MM.1S (cell line): ENCODE measurements around the gene MYD88.

Experiments used
- DNase-seq: peaks from one replicate; pipeline ENCODE4 v3.0.0-alpha.2; 2015
- H2AFZ ChIP-seq: fragments of 300-600 bp; sonication (generic); 2 replicates; pipeline ENCODE4 v1.6.0; 2016; ENCODE audit warnings: antibody characterized with exemption, low read length
- H3F3A ChIP-seq: fragments of 300-600 bp; sonication (generic); 2 replicates; pipeline ENCODE4 v1.6.1; 2016; ENCODE audit warnings: mild to moderate bottlenecking, antibody characterized with exemption, low read length, moderate library complexity, mixed read lengths; ENCODE audit not compliant: insufficient read depth
- H3K27ac ChIP-seq: fragments of 300-600 bp; sonication (generic); 2 replicates; pipeline ENCODE4 v1.5.1; 2016; ENCODE audit warnings: mild to moderate bottlenecking, low read length
- H3K27me3 ChIP-seq: fragments of 300-600 bp; sonication (generic); replicated peaks from 2 replicates; pipeline ENCODE4 v1.6.0; 2016; ENCODE audit warnings: low read length; ENCODE audit not compliant: insufficient read depth
- H3K36me3 ChIP-seq: fragments of 300-600 bp; sonication (generic); replicated peaks from 2 replicates; pipeline ENCODE4 v1.6.1; 2016; ENCODE audit warnings: mild to moderate bottlenecking, low read length, mixed read lengths; ENCODE audit not compliant: insufficient read depth
- H3K4me1 ChIP-seq: fragments of 300-600 bp; sonication (generic); 2 replicates; pipeline ENCODE4 v1.6.1; 2016; ENCODE audit warnings: low read length, mixed read lengths
- H3K4me2 ChIP-seq: fragments of 300-600 bp; sonication (generic); 2 replicates; pipeline ENCODE4 v1.6.0; 2016; ENCODE audit warnings: low read depth, low read length
- H3K4me3 ChIP-seq: fragments of 300-600 bp; sonication (generic); 2 replicates; pipeline ENCODE4 v1.5.1; 2016; ENCODE audit warnings: low read length, mixed read lengths
- H3K79me2 ChIP-seq: fragments of 300-600 bp; sonication (generic); 2 replicates; pipeline ENCODE4 v1.6.1; 2016; ENCODE audit warnings: mixed run types, low read length, mixed read lengths
- H3K9ac ChIP-seq: fragments of 300-600 bp; sonication (generic); 2 replicates; pipeline ENCODE4 v1.6.1; 2016; ENCODE audit warnings: low read length, mixed read lengths
- H3K9me2 ChIP-seq: fragments of 300-600 bp; sonication (generic); replicated peaks from 2 replicates; pipeline ENCODE4 v1.6.1; 2016; ENCODE audit warnings: mild to moderate bottlenecking, low read length, mixed read lengths; ENCODE audit not compliant: insufficient read depth
- H3K9me3 ChIP-seq: fragments of 300-600 bp; sonication (generic); replicated peaks from 2 replicates; pipeline ENCODE4 v1.6.1; 2016; ENCODE audit warnings: mild to moderate bottlenecking, low read length, mixed read lengths; ENCODE audit not compliant: insufficient read depth
- H4K20me1 ChIP-seq: fragments of 300-600 bp; sonication (generic); 2 replicates; pipeline ENCODE4 v1.6.1; 2016; ENCODE audit warnings: mild to moderate bottlenecking, low read length, moderate library complexity, mixed read lengths; ENCODE audit not compliant: insufficient read depth
- EZH2 ChIP-seq: fragments of 300-600 bp; sonication (generic); optimal IDR thresholded peaks from 2 replicates; pipeline ENCODE3; 2017; ENCODE audit warnings: low read depth, mild to moderate bottlenecking, antibody characterized with exemption, low read length, mixed read lengths
- EZH2phosphoT487 ChIP-seq: fragments of 300-600 bp; sonication (generic); IDR thresholded peaks from 2 replicates; pipeline ENCODE4 v1.6.1; 2018; ENCODE audit warnings: antibody characterized with exemption, low read length
- TF ChIP-seq, protein P1 (sequence below): fragments of 300-600 bp; sonication (generic); IDR thresholded peaks from 2 replicates; pipeline ENCODE4 v1.5.1; 2016; ENCODE audit warnings: antibody characterized with exemption, low read length, mixed read lengths

MYD88 gene

GRCh38 chr3:38118421-38119247, 19.8 kb upstream of the MYD88 start:
- no peak overlapping the region for H2AFZ ChIP-seq
- no peaks in the 10 kb centered on the region for H3K36me3 ChIP-seq
- H3K9me2 ChIP-seq, result no peaks in the 10 kb centered on the region
- H3K27me3 ChIP-seq, result no peaks in the 10 kb centered on the region
- H3K4me3 ChIP-seq, result no peak overlapping the region
- no peaks in the 10 kb centered on the region for H3K4me1 ChIP-seq
- no peak overlapping the region for H3K9ac ChIP-seq
- no peak overlapping the region for H3K27ac ChIP-seq
- TF ChIP-seq EZH2phosphoT487, result no peak
- no peak for TF ChIP-seq EZH2
- TF ChIP-seq, protein P1, sequence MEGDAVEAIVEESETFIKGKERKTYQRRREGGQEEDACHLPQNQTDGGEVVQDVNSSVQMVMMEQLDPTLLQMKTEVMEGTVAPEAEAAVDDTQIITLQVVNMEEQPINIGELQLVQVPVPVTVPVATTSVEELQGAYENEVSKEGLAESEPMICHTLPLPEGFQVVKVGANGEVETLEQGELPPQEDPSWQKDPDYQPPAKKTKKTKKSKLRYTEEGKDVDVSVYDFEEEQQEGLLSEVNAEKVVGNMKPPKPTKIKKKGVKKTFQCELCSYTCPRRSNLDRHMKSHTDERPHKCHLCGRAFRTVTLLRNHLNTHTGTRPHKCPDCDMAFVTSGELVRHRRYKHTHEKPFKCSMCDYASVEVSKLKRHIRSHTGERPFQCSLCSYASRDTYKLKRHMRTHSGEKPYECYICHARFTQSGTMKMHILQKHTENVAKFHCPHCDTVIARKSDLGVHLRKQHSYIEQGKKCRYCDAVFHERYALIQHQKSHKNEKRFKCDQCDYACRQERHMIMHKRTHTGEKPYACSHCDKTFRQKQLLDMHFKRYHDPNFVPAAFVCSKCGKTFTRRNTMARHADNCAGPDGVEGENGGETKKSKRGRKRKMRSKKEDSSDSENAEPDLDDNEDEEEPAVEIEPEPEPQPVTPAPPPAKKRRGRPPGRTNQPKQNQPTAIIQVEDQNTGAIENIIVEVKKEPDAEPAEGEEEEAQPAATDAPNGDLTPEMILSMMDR, result no peak
- no peaks in the 10 kb centered on the region for H3K79me2 ChIP-seq
- no peak overlapping the region for H3K4me2 ChIP-seq
- no peaks in the 10 kb centered on the region for H3K9me3 ChIP-seq
- H3F3A ChIP-seq, result no peaks in the 10 kb centered on the region
- no peak for DNase-seq
- H4K20me1 ChIP-seq, result no peaks in the 10 kb centered on the region

DNA sequence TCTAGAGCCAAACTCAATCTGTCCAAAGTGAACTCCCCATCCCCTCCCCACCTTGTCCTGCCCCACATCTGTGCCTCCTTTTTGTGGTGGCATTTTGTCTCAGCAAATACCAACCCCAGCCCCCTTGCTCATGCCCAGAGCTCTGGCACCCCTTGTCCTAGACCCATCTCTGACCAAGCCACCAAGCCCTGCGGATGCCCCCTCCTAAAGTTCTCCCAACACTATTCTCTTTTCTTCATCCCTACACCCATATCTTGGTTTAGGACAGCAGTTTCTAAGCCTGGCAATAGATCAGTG, 19.3 kb upstream of the MYD88 start:
- H3F3A ChIP-seq, result no peaks in the 10 kb centered on the region
- H3K27me3 ChIP-seq, result no peaks in the 10 kb centered on the region
- DNase-seq, result no peak
- H3K4me1 ChIP-seq, result no peaks in the 10 kb centered on the region
- H3K9me2 ChIP-seq, result no peaks in the 10 kb centered on the region
- H3K79me2 ChIP-seq, result no peaks in the 10 kb centered on the region
- H2AFZ ChIP-seq, result no peak overlapping the region
- no peak overlapping the region for H3K27ac ChIP-seq
- H3K4me3 ChIP-seq, result no peak overlapping the region
- H4K20me1 ChIP-seq, result no peaks in the 10 kb centered on the region
- H3K36me3 ChIP-seq, result no peaks in the 10 kb centered on the region
- no peak overlapping the region for H3K9ac ChIP-seq
- H3K4me2 ChIP-seq, result no peak overlapping the region
- TF ChIP-seq EZH2phosphoT487, result no peak
- TF ChIP-seq, protein P1, result no peak
- TF ChIP-seq EZH2, result no peak
- no peaks in the 10 kb centered on the region for H3K9me3 ChIP-seq

DNA sequence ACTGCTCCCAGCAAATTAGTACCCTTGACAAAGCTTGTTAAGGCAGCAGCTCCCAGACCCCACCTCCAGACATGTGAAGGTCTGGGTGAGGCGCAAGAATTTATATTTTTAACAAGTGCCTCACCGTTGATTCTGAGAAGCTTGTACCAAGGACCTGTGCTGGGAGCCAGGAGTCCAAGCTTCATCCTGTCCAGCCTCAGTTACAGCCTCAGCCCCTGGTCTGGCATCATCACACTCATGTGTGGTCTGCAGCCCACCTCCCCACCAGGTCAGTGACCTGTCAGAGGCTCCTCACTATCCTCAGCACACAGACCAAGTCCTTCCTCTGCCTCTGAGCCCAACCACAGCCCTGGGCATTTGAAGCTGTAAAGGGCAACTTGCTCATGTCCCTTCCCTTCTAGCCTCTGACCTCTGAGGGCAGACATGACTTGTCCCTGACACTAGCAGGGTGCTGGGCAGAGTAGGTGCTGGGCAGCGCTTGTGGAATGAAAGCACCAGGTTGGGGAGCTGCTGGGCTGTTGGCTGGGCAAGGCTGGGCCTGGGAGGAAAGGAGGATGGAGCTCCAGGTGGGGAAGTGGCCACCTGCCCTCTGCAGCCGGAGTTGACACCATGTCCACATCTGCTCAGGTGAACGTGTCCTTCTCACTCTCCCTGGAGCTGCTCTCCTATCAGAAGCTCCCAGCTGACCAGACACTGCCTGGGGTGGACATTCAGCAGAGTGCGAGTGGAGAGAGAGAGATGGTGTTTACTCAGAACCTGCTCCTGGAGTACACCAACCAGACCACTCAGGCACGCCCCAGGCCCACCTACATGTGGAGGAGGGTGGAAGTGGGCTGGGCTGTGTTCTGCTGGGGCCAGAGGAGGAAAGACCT, 18.4 kb upstream of the MYD88 start:
- DNase-seq, result no peak
- Histone ChIP-seq H3K9me2 (no peaks in the 10 kb centered on the region), H3K27me3 (no peaks in the 10 kb centered on the region), H3K79me2 (no peaks in the 10 kb centered on the region), H4K20me1 (no peaks in the 10 kb centered on the region), H3K4me3 (no peak overlapping the region), H3K27ac (no peak overlapping the region), H3K36me3 (no peaks in the 10 kb centered on the region), H2AFZ (no peak overlapping the region), H3K4me2 (no peak overlapping the region), H3K9me3 (no peaks in the 10 kb centered on the region), H3K4me1 (no peaks in the 10 kb centered on the region), H3K9ac (no peak overlapping the region), H3F3A (no peaks in the 10 kb centered on the region)
- TF ChIP-seq, protein P1, result no peak
- TF ChIP-seq EZH2 (no peak), EZH2phosphoT487 (no peak)
